Testis (tissue), 5 donors: Measurements from ENCODE around the gene ACOT4. TPM values are rescaled to one million over a fixed set of nuclear protein-coding genes. Genes with fewer than 3 reads are reported as not detected.
"Not testable (repeated sequence)": the region's sequence is repeated elsewhere in the genome, so short reads cannot be mapped to it uniquely, and the experiment has no call there.

Source experiments
- DNase-seq: peaks from one replicate; pipeline ENCODE4 v3.0.0-alpha.2; 2019
- H3K27ac ChIP-seq, 2 donors: fragments of 200-600 bp; sonication (generic); one replicate each; pipeline ENCODE4 v1.5.1; 2019
- H3K27me3 ChIP-seq: fragments of 200-600 bp; sonication (generic); one replicate; pipeline ENCODE4 v1.5.1; 2019
- H3K36me3 ChIP-seq: fragments of 200-600 bp; sonication (generic); one replicate; pipeline ENCODE4 v1.5.1; 2017; ENCODE audit warnings: low read depth; ENCODE audit errors: missing control alignments
- H3K4me1 ChIP-seq: fragments of 200-600 bp; sonication (generic); one replicate; pipeline ENCODE4 v1.5.1; 2019
- H3K4me3 ChIP-seq, 2 donors: fragments of 200-600 bp; sonication (generic); one replicate each; pipeline ENCODE4 v1.5.1; 2017 to 2019
- H3K9me3 ChIP-seq: fragments of 200-600 bp; sonication (generic); one replicate; pipeline ENCODE4 v1.5.1; 2017
- CTCF ChIP-seq, 3 experiments: fragments of 450-650 bp in 2 of 3; fragments of 200-600 bp in 1 of 3; sonication (generic) in 1 of 3; IDR thresholded peaks; one replicate each; pipeline ENCODE4 v1.5.1; 2016 to 2019; ENCODE audit warnings: antibody characterized with exemption in 3 of 3, mild to moderate bottlenecking in 2 of 3, moderate library complexity in 1 of 3
- POLR2A ChIP-seq: fragments of 450-650 bp; IDR thresholded peaks from one replicate; pipeline ENCODE4 v1.6.1; 2017; ENCODE audit warnings: antibody characterized with exemption, mild to moderate bottlenecking, moderate library complexity
- WGBS, 2 donors: methylation state at CpG; one replicate each; pipeline ENCODE4 v1.1.5; 2018; 5-methylcytosine and 5-hydroxymethylcytosine counted together
- intact Hi-C: fragments of 100-400 bp; cut with DNase I; formaldehyde crosslinking; loops from one replicate; pipeline ENCODE4 v1.15.1; 2023; ENCODE audit warnings: low total_unique reads
- long read RNA-seq, 2 donors: transcript quantifications; one replicate each; lab custom pipeline, GENCODE V29; 2026
- polyA plus RNA-seq: library from polyadenylated mRNA; stranded (reverse); fragments of 350-450 nt; fragmentation: Illumina TruSeq; extraction: RNeasy Lipid Tissue Mini Kit (QIAGEN cat#74804); gene quantifications from one replicate; pipeline ENCODE4 v1.2.3, GENCODE V29; 2014; ENCODE audit warnings: low read depth, low replicate concordance; ENCODE audit not compliant: insufficient read depth
- total RNA-seq, 2 donors: library from RNA; depleted of rRNA; stranded (reverse); fragments of >200 nt; gene quantifications; one replicate each; pipeline ENCODE4 v1.2.3, GENCODE V29; 2016

ACOT4 gene
- total RNA-seq (1 to 10 TPM; 6.1 to 8.3 TPM), polyA plus RNA-seq (3.6 TPM)
- long read RNA-seq, donor 1, partial matches to known transcripts, result 0 of 3 reads
- long read RNA-seq, donor 1, other reads (novel, unspliced or antisense), result 0 of 3 reads
- long read RNA-seq, donor 2, partial matches to known transcripts, result 0 of 3 reads
- long read RNA-seq, donor 2, other reads (novel, unspliced or antisense), result 0 of 3 reads

- peak within 1 kb of the TSS; percentile 62 to 68 for H3K4me3 ChIP-seq
- no peaks in the 10 kb centered on the region for H3K9me3 ChIP-seq
- no peaks in the 10 kb centered on the region for H3K4me1 ChIP-seq
- DNase-seq, result peak; percentile 55
- peak within 1 kb of the TSS; percentile 41 to 59 for H3K27ac ChIP-seq
- TF ChIP-seq CTCF (IDR thresholded peaks at IDR 0.05), result no peak
- no peak for TF ChIP-seq POLR2A
- intact Hi-C loops, result no loop called here
- whole genome bisulfite sequencing, 2 donors, result 3 to 6% methylated on average over 24 to 33 of the region's 89 CpGs
- H3K36me3 ChIP-seq, result no peaks in the 10 kb centered on the region
- H3K27me3 ChIP-seq, result no peaks in the 10 kb centered on the region
Measured at GRCh38 chr14:73591690-73592449, at the start of gene ACOT4. ACOT4 (plus strand) TSS chr14:73591873; CDS start chr14:73591960, 87 bp downstream.

- H3K4me3 ChIP-seq, intact Hi-C loops, H3K27me3 ChIP-seq, DNase-seq, H3K27ac ChIP-seq, H3K9me3 ChIP-seq, H3K4me1 ChIP-seq, H3K36me3 ChIP-seq: not testable (repeated sequence)
- WGBS, 2 donors, result no CpG with 5 or more reads among the region's 7 CpGs
Measured at GRCh38 chr14:73542961-73543360, 48.7 kb upstream of the ACOT4 start.

GRCh38 chr14:73545353-73545752 lies 46.3 kb upstream of the ACOT4 start:
- H3K4me1 ChIP-seq, H3K9me3 ChIP-seq, H3K4me3 ChIP-seq, H3K27ac ChIP-seq, H3K36me3 ChIP-seq, intact Hi-C loops, DNase-seq, H3K27me3 ChIP-seq: not testable (repeated sequence)
- 100% methylated on average over 1 of the region's 1 CpG; no CpG with 5 or more reads in 1 of the 2 donors for WGBS, 2 donors

- H3K4me1 ChIP-seq, H3K9me3 ChIP-seq, H3K27ac ChIP-seq, intact Hi-C loops, DNase-seq, H3K27me3 ChIP-seq, H3K4me3 ChIP-seq, H3K36me3 ChIP-seq: not testable (repeated sequence)
- WGBS, 2 donors, result 88 to 89% methylated on average over 2 to 3 of the region's 3 CpGs
Measured at GRCh38 chr14:73549097-73549496, 42.6 kb upstream of the ACOT4 start.

- H3K9me3 ChIP-seq, H3K27me3 ChIP-seq, H3K27ac ChIP-seq, DNase-seq, intact Hi-C loops, H3K4me3 ChIP-seq, H3K36me3 ChIP-seq, H3K4me1 ChIP-seq: not testable (repeated sequence)
- 100% methylated on average over 5 of the region's 6 CpGs; no CpG with 5 or more reads in 1 of the 2 donors for WGBS, 2 donors
Measured at GRCh38 chr14:73549889-73550524, 41.7 kb upstream of the ACOT4 start.

GRCh38 chr14:73553845-73554244 lies 37.8 kb upstream of the ACOT4 start:
- Histone ChIP-seq H3K9me3 (no peaks in the 10 kb centered on the region), H3K27me3 (no peaks in the 10 kb centered on the region), H3K4me1 (no peaks in the 10 kb centered on the region), H3K27ac (no peak overlapping the region), H3K36me3 (no peaks in the 10 kb centered on the region), H3K4me3 (no peak overlapping the region)
- intact Hi-C loops, result no loop called here
- no peak for DNase-seq
- TF ChIP-seq POLR2A, result no peak
- 94% methylated on average over 2 of the region's 4 CpGs; no CpG with 5 or more reads in 1 of the 2 donors for WGBS, 2 donors

- H3K4me1 ChIP-seq, DNase-seq, intact Hi-C loops, H3K36me3 ChIP-seq, H3K9me3 ChIP-seq, H3K27ac ChIP-seq, H3K4me3 ChIP-seq, H3K27me3 ChIP-seq: not testable (repeated sequence)
- WGBS, 2 donors, result 86% methylated on average over 1 of the region's 2 CpGs; no CpG with 5 or more reads in 1 of the 2 donors
Measured at GRCh38 chr14:73557201-73557600, 34.5 kb upstream of the ACOT4 start.

- DNase-seq, intact Hi-C loops, H3K27ac ChIP-seq, H3K27me3 ChIP-seq, H3K4me3 ChIP-seq, H3K36me3 ChIP-seq, H3K4me1 ChIP-seq, H3K9me3 ChIP-seq: not testable (repeated sequence)
- 40% methylated on average over 1 of the region's 2 CpGs; no CpG with 5 or more reads in 1 of the 2 donors for WGBS, 2 donors
Measured at GRCh38 chr14:73558238-73558637, 33.4 kb upstream of the ACOT4 start.

- intact Hi-C loops, H3K27ac ChIP-seq, DNase-seq, H3K36me3 ChIP-seq, H3K9me3 ChIP-seq, H3K27me3 ChIP-seq, H3K4me3 ChIP-seq, H3K4me1 ChIP-seq: not testable (repeated sequence)
- 93 to 99% methylated on average over 7 of the region's 7 CpGs for WGBS, 2 donors
Measured at GRCh38 chr14:73562256-73562655, 29.4 kb upstream of the ACOT4 start.

GRCh38 chr14:73562696-73563095 lies 29.0 kb upstream of the ACOT4 start:
- H3K9me3 ChIP-seq, H3K36me3 ChIP-seq, H3K27ac ChIP-seq, H3K4me3 ChIP-seq, intact Hi-C loops, H3K4me1 ChIP-seq, DNase-seq, H3K27me3 ChIP-seq: not testable (repeated sequence)
- WGBS, 2 donors, result 89 to 100% methylated on average over 6 of the region's 6 CpGs

- DNase-seq, H3K27me3 ChIP-seq, H3K4me1 ChIP-seq, H3K4me3 ChIP-seq, H3K36me3 ChIP-seq, intact Hi-C loops, H3K27ac ChIP-seq, H3K9me3 ChIP-seq: not testable (repeated sequence)
- WGBS, 2 donors, result 100% methylated on average over 4 of the region's 18 CpGs; no CpG with 5 or more reads in 1 of the 2 donors
Measured at GRCh38 chr14:73566431-73566830, 25.2 kb upstream of the ACOT4 start.
